GM18519 (cell line): ENCODE results near the gene INS.

Experiments used
- ATAC-seq: cut with Tn5 transposase; IDR thresholded peaks from one replicate; pipeline ENCODE4 v1.9.1; 2021; ENCODE audit warnings: mild to moderate bottlenecking, moderate library complexity; ENCODE audit not compliant: unreplicated experiment, low FRiP score

INS gene

GRCh38 chr11:2168286-2169004 is 7.4 kb upstream of the INS start:
- no peak for ATAC-seq

GRCh38 chr11:2167141-2168045 is 6.4 kb upstream of the INS start:
- no peak for ATAC-seq

GRCh38 chr11:2166091-2166851 is 5.3 kb upstream of the INS start:
- no peak for ATAC-seq

GRCh38 chr11:2165571-2165970 is 4.6 kb upstream of the INS start:
- ATAC-seq = no peak

GRCh38 chr11:2164861-2165555 is 4.0 kb upstream of the INS start:
- no peak for ATAC-seq

GRCh38 chr11:2164081-2164480 is 3.1 kb upstream of the INS start:
- no peak for ATAC-seq

GRCh38 chr11:2163428-2163978 is 2.5 kb upstream of the INS start:
- no peak for ATAC-seq

- ATAC-seq = no peak
These were observed 1.2 kb downstream of the INS start for GRCh38 chr11:2159536-2160413.

GRCh38 chr11:2158966-2159365 is 2.0 kb downstream of the INS start:
- ATAC-seq = no peak

- no peak for ATAC-seq
These were observed 2.7 kb downstream of the INS start for GRCh38 chr11:2158296-2158737.

- ATAC-seq = no peak
These were observed 3.5 kb downstream of the INS start for GRCh38 chr11:2157294-2158040.

- ATAC-seq = no peak
These were observed 4.4 kb downstream of the INS start for GRCh38 chr11:2156416-2157182.

- ATAC-seq = no peak
These were observed 5.5 kb downstream of the INS start for GRCh38 chr11:2155511-2155910.

GRCh38 chr11:2154889-2155288 is 6.1 kb downstream of the INS start:
- ATAC-seq = no peak

GRCh38 chr11:2154195-2154585 is 6.8 kb downstream of the INS start:
- no peak for ATAC-seq

GRCh38 chr11:2153581-2154194 is 7.3 kb downstream of the INS start:
- no peak for ATAC-seq

GRCh38 chr11:2151500-2152257 is 9.3 kb downstream of the INS start:
- ATAC-seq = no peak
